HCT116 (cell line): Measurements from ENCODE around the gene SPATA6. TPM values are rescaled to one million over a fixed set of nuclear protein-coding genes. Genes with fewer than 3 reads are reported as not detected.

Experiments used
- ATAC-seq: fragments of 200-7000 bp; cut with Tn5 transposase; 2 replicates; pipeline ENCODE4 v1.9.1; 2020; ENCODE audit warnings: mild to moderate bottlenecking, moderate library complexity
- BruUV-seq: library from RNA; stranded (reverse); fragments of 400-500 nt; replicated peaks from 2 replicates; lab custom pipeline; 2021; lab: Mats Ljungman, UMichigan
- CTCF ChIA-PET: fragments of 300-600 bp; sonication (Branson Sonifier 250); formaldehyde crosslinking; loops from one replicate; lab custom pipeline; 2021; ENCODE audit warnings: antibody characterized with exemption; lab: Charles Lee
- POLR2A ChIA-PET: fragments of 300-600, 350-600 bp; sonication (Branson Sonifier 250); formaldehyde crosslinking; loops from one replicate; lab custom pipeline; 2021; ENCODE audit warnings: antibody characterized with exemption; lab: Charles Lee
- RAD21 ChIA-PET, 2 experiments: fragments of 300-600 bp; sonication (Branson Sonifier 250); formaldehyde crosslinking; loops; one replicate each; lab custom pipeline; 2023; ENCODE audit warnings: low total read pairs in 2 of 2; ENCODE audit not compliant: uncharacterized antibody in 2 of 2, unreplicated experiment in 2 of 2, low non-redundant PET in 1 of 2; lab: Charles Lee
- DNase-seq: peaks from one replicate; pipeline ENCODE4 v3.0.0-alpha.2; 2010; ENCODE audit warnings: low read depth, low spot score
- H2AFZ ChIP-seq: fragments of 200-600 bp; shearing (Covaris generic), sonication (generic); 2 replicates; pipeline ENCODE4 v1.6.1; 2017; ENCODE audit warnings: low read depth, mixed run types, mixed read lengths, antibody characterized with exemption, low read length; ENCODE audit not compliant: poor library complexity, severe bottlenecking
- H3K27ac ChIP-seq: 2 replicates; pipeline ENCODE4 v1.5.1; 2012; ENCODE audit warnings: low read depth, low read length
- H3K27me3 ChIP-seq: fragments of 200-600 bp; sonication (generic); 2 replicates; pipeline ENCODE4 v1.6.1; 2016; ENCODE audit warnings: mixed run types, low read length, mixed read lengths; ENCODE audit not compliant: insufficient read depth
- H3K36me3 ChIP-seq, 2 experiments: fragments of 200-500 bp in 1 of 2; fragments of 200-600 bp in 1 of 2; sonication (Bioruptor generic) in 1 of 2; sonication (generic) in 1 of 2; 2 replicates each; pipeline versions ENCODE4 v1.5.1 to v1.6.1; 2014 to 2016; ENCODE audit warnings: low read length in 2 of 2, inconsistent platforms in 1 of 2, mixed read lengths in 1 of 2, mixed run types in 1 of 2; ENCODE audit not compliant: insufficient read depth in 2 of 2, control insufficient read depth in 1 of 2
- H3K4me1 ChIP-seq, 2 experiments: fragments of 200-600 bp in 1 of 2; sonication (generic) in 1 of 2; 2 replicates each; pipeline versions ENCODE4 v1.5.1 to v1.6.1; 2012 to 2017; ENCODE audit warnings: low read length in 2 of 2, inconsistent platforms in 1 of 2, mild to moderate bottlenecking in 1 of 2, mixed read lengths in 1 of 2, mixed run types in 1 of 2, moderate library complexity in 1 of 2; ENCODE audit not compliant: insufficient read depth in 2 of 2, control insufficient read depth in 1 of 2
- H3K4me2 ChIP-seq: fragments of 200-600 bp; sonication (generic); 2 replicates; pipeline ENCODE4 v1.6.1; 2017; ENCODE audit warnings: mixed run types, low read length, mixed read lengths
- H3K4me3 ChIP-seq, 2 experiments: fragments of 200-600 bp in 1 of 2; sonication (generic) in 1 of 2; replicated peaks in 1 of 2; 2 replicates each; pipeline ENCODE4 v1.5.1; 2011 to 2016; ENCODE audit warnings: low read length in 2 of 2, control low read depth in 1 of 2, low read depth in 1 of 2, mild to moderate bottlenecking in 1 of 2, mixed read lengths in 1 of 2, mixed run types in 1 of 2
- H3K79me2 ChIP-seq: fragments of 200-600 bp; sonication (generic); 2 replicates; pipeline ENCODE4 v1.6.1; 2017; ENCODE audit warnings: mild to moderate bottlenecking, mixed run types, low read length, moderate library complexity, mixed read lengths; ENCODE audit not compliant: insufficient read depth
- H3K9ac ChIP-seq: fragments of 200-600 bp; sonication (generic); 2 replicates; pipeline ENCODE4 v1.6.1; 2016; ENCODE audit warnings: low read length, mixed read lengths
- H3K9me2 ChIP-seq: fragments of 200-600 bp; sonication (generic), shearing (Covaris generic); 2 replicates; pipeline ENCODE4 v1.6.1; 2017; ENCODE audit warnings: mixed run types, mild to moderate bottlenecking, moderate library complexity; ENCODE audit not compliant: insufficient read depth
- H3K9me3 ChIP-seq, 2 experiments: fragments of 200-500 bp in 1 of 2; fragments of 200-600 bp in 1 of 2; sonication (Bioruptor generic) in 1 of 2; sonication (generic) in 1 of 2; 2 replicates each; pipeline ENCODE4 v1.6.1; 2014 to 2017; ENCODE audit warnings: low read length in 2 of 2, mixed read lengths in 2 of 2, inconsistent platforms in 1 of 2, low read depth in 1 of 2, mild to moderate bottlenecking in 1 of 2, mixed run types in 1 of 2, moderate library complexity in 1 of 2; ENCODE audit not compliant: control insufficient read depth in 1 of 2, insufficient read depth in 1 of 2
- H4K20me1 ChIP-seq: fragments of 200-600 bp; sonication (generic), shearing (Covaris generic); 2 replicates; pipeline ENCODE4 v1.6.1; 2017; ENCODE audit warnings: mixed run types, mild to moderate bottlenecking, moderate library complexity; ENCODE audit not compliant: insufficient read depth
- CBX3 ChIP-seq: IDR thresholded peaks from 2 replicates; pipeline ENCODE4 v1.6.1; 2012; ENCODE audit warnings: low read depth
- CEBPB ChIP-seq: IDR thresholded peaks from 2 replicates; pipeline ENCODE4 v1.6.1; 2012; ENCODE audit warnings: low read depth
- EGR1 ChIP-seq: IDR thresholded peaks from 2 replicates; pipeline ENCODE4 v1.6.1; 2012; ENCODE audit warnings: low read depth
- ELF1 ChIP-seq: IDR thresholded peaks from 2 replicates; pipeline ENCODE4 v1.6.1; 2012; ENCODE audit warnings: low read depth, borderline replicate concordance
- EZH2 ChIP-seq: fragments of 200-600 bp; sonication (generic); IDR thresholded peaks from 2 replicates; pipeline ENCODE4 v1.6.1; 2017; ENCODE audit warnings: antibody characterized with exemption, mixed run types
- EZH2phosphoT487 ChIP-seq: fragments of 200-600 bp; IDR thresholded peaks from 2 replicates; pipeline ENCODE4 v1.6.1; 2018; ENCODE audit warnings: antibody characterized with exemption, borderline replicate concordance
- JUND ChIP-seq: IDR thresholded peaks from 2 replicates; pipeline ENCODE4 v1.6.1; 2012
- POLR2AphosphoS5 ChIP-seq: IDR thresholded peaks from 2 replicates; pipeline ENCODE4 v1.6.1; 2011; ENCODE audit warnings: mild to moderate bottlenecking, low read depth, low read length, moderate library complexity
- RAD21 ChIP-seq: IDR thresholded peaks from 2 replicates; pipeline ENCODE4 v1.6.1; 2012; ENCODE audit warnings: low read depth, mild to moderate bottlenecking
- TCF7L2 ChIP-seq: IDR thresholded peaks from 2 replicates; pipeline ENCODE4 v1.7.0; 2011; ENCODE audit warnings: borderline replicate concordance, inconsistent platforms; ENCODE audit not compliant: insufficient read depth, insufficient read length; ENCODE audit errors: extremely low read depth
- YY1 ChIP-seq: IDR thresholded peaks from 2 replicates; pipeline ENCODE4 v1.6.1; 2011; ENCODE audit warnings: low read length, low read depth, moderate library complexity, mild to moderate bottlenecking; ENCODE audit not compliant: insufficient replicate concordance; ENCODE audit errors: extremely low read depth
- ZFX ChIP-seq: fragments of 450-650 bp; IDR thresholded peaks from 2 replicates; pipeline ENCODE4 v1.6.1; 2017
- ZNF274 ChIP-seq: fragments of 200-500 bp; sonication (Bioruptor generic); IDR thresholded peaks from 2 replicates; pipeline ENCODE4 v1.6.1; 2014; ENCODE audit warnings: mild to moderate bottlenecking, low read depth, low read length, inconsistent platforms
- intact Hi-C: fragments of 100-400 bp; cut with micrococcal nuclease; formaldehyde crosslinking; loops from 2 replicates; pipeline ENCODE4 v1.10.0; 2022
- total RNA-seq: library from RNA; stranded (reverse); gene quantifications from one replicate; pipeline ENCODE4 v1.2.1, GENCODE V29; 2021; ENCODE audit not compliant: unreplicated experiment
- TF ChIP-seq, protein P1 (sequence below), 3 experiments: fragments of 200-600 bp in 1 of 3; sonication (generic) in 1 of 3; IDR thresholded peaks in 2 of 3; conservative IDR thresholded peaks in 1 of 3; 2 replicates each; pipeline ENCODE4 v1.5.1; 2012 to 2017; ENCODE audit warnings: low read depth in 2 of 3, low read length in 2 of 3, antibody characterized with exemption in 1 of 3, borderline replicate concordance in 1 of 3, control low read depth in 1 of 3, mild to moderate bottlenecking in 1 of 3, mixed read lengths in 1 of 3, mixed run types in 1 of 3, moderate library complexity in 1 of 3; ENCODE audit not compliant: insufficient read depth in 1 of 3
- TF ChIP-seq, protein P2 (sequence below): IDR thresholded peaks from 2 replicates; pipeline ENCODE4 v1.6.1; 2011; ENCODE audit warnings: mild to moderate bottlenecking, low read length, moderate library complexity; ENCODE audit not compliant: insufficient replicate concordance; ENCODE audit errors: extremely low read depth
- TF ChIP-seq, protein P3 (sequence below): IDR thresholded peaks from 2 replicates; pipeline ENCODE4 v1.6.1; 2012
- TF ChIP-seq, protein P4 (sequence below): IDR thresholded peaks from 2 replicates; pipeline ENCODE4 v1.6.1; 2012

The SPATA6 gene
- total RNA-seq, 1 experiment from 2014 or later = 8.6 TPM

DNA sequence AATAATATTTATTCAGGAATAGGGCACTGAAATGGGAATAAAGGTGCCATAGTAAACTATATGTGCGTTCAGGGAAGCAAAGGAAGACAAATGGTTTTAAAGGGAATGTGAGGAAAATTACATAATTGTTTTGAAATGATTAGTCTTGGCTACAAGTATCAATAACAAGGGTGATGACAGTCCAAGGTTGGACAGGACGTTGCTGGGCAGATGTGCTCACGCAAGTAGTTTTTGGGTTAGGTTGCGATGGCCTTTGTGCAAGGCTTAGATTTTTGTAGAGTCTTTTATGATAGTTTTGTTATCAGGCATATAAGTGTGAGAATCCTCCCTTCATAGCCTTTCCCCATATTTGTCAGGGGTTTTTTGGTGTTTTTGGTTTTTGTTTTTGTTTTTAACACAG is 57.0 kb downstream of the SPATA6 start:
- Histone ChIP-seq H3K9me2 (no peaks in the 10 kb centered on the region), H3K4me3 (no peak overlapping the region), H3K36me3 (no peaks in the 10 kb centered on the region), H3K27me3 (no peaks in the 10 kb centered on the region), H3K4me1 (no peaks in the 10 kb centered on the region), H3K9me3 (no peaks in the 10 kb centered on the region), H3K4me2 (no peak overlapping the region), H3K27ac (no peak overlapping the region), H4K20me1 (no peaks in the 10 kb centered on the region), H3K9ac (no peak overlapping the region), H2AFZ (no peak overlapping the region), H3K79me2 (no peaks in the 10 kb centered on the region)
- ChIA-PET POLR2A (no interaction called here), CTCF (no interaction called here), RAD21 (no interaction called here)
- BruUV-seq = no TSS peak
- DNase-seq = no peak
- intact Hi-C loops = no loop called here
- no peak for ATAC-seq
- TF ChIP-seq ZFX (no peak), YY1 (no peak), EZH2 (no peak), ZNF274 (no peak), POLR2AphosphoS5 (no peak), CEBPB (no peak), TCF7L2 (no peak), JUND (no peak), EZH2phosphoT487 (no peak), ELF1 (no peak), CBX3 (no peak), RAD21 (no peak), EGR1 (no peak)
- TF ChIP-seq, protein P1, sequence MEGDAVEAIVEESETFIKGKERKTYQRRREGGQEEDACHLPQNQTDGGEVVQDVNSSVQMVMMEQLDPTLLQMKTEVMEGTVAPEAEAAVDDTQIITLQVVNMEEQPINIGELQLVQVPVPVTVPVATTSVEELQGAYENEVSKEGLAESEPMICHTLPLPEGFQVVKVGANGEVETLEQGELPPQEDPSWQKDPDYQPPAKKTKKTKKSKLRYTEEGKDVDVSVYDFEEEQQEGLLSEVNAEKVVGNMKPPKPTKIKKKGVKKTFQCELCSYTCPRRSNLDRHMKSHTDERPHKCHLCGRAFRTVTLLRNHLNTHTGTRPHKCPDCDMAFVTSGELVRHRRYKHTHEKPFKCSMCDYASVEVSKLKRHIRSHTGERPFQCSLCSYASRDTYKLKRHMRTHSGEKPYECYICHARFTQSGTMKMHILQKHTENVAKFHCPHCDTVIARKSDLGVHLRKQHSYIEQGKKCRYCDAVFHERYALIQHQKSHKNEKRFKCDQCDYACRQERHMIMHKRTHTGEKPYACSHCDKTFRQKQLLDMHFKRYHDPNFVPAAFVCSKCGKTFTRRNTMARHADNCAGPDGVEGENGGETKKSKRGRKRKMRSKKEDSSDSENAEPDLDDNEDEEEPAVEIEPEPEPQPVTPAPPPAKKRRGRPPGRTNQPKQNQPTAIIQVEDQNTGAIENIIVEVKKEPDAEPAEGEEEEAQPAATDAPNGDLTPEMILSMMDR (IDR thresholded peaks at IDR 0.05 in 2 of 3, conservative IDR thresholded peaks at IDR 0.05 in 1 of 3; ENCODE audit: borderline replicate concordance in 1 of 3, insufficient read depth in 1 of 3, low read depth in 2 of 3, low read length in 2 of 3) = no peak
- TF ChIP-seq, protein P2, sequence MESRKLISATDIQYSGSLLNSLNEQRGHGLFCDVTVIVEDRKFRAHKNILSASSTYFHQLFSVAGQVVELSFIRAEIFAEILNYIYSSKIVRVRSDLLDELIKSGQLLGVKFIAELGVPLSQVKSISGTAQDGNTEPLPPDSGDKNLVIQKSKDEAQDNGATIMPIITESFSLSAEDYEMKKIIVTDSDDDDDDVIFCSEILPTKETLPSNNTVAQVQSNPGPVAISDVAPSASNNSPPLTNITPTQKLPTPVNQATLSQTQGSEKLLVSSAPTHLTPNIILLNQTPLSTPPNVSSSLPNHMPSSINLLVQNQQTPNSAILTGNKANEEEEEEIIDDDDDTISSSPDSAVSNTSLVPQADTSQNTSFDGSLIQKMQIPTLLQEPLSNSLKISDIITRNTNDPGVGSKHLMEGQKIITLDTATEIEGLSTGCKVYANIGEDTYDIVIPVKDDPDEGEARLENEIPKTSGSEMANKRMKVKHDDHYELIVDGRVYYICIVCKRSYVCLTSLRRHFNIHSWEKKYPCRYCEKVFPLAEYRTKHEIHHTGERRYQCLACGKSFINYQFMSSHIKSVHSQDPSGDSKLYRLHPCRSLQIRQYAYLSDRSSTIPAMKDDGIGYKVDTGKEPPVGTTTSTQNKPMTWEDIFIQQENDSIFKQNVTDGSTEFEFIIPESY = no peak
- TF ChIP-seq, protein P3, sequence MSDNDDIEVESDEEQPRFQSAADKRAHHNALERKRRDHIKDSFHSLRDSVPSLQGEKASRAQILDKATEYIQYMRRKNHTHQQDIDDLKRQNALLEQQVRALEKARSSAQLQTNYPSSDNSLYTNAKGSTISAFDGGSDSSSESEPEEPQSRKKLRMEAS = no peak
- TF ChIP-seq, protein P4, sequence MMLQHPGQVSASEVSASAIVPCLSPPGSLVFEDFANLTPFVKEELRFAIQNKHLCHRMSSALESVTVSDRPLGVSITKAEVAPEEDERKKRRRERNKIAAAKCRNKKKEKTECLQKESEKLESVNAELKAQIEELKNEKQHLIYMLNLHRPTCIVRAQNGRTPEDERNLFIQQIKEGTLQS = no peak
